GM12892 (cell line): ENCODE data around the gene PHPT1.
"Not testable (repeated sequence)": the region's sequence is repeated elsewhere in the genome, so short reads cannot be mapped to it uniquely, and the experiment has no call there.

ENCODE experiments used
- POLR2A ChIP-seq: IDR thresholded peaks from 2 replicates; pipeline ENCODE4 v1.6.1; 2011; ENCODE audit warnings: low read depth, low read length, control low read depth
- TAF1 ChIP-seq: IDR thresholded peaks from 2 replicates; pipeline ENCODE4 v1.6.1; 2011; ENCODE audit warnings: low read depth, mild to moderate bottlenecking, control low read depth, low read length, borderline replicate concordance

GRCh38 chr9:136833381-136834048 lies 15.7 kb upstream of the PHPT1 start:
- TF ChIP-seq TAF1, POLR2A: not testable (repeated sequence)
